ENCODE results near the gene FOXA1.

Gene FOXA1

GRCh38 chr14:37553935-37554550 is 41.0 kb downstream of the FOXA1 start:
- DNase-seq = no peak

GRCh38 chr14:37551119-37551518 is 43.9 kb downstream of the FOXA1 start:
- no peak for DNase-seq

- no peak for DNase-seq
Observed at GRCh38 chr14:37550511-37550910, 44.5 kb downstream of the FOXA1 start.

- no peak for DNase-seq
Observed at GRCh38 chr14:37546621-37547447, 48.2 kb downstream of the FOXA1 start.

- no peak for DNase-seq
Observed at GRCh38 chr14:37545174-37545573, 49.9 kb downstream of the FOXA1 start.

- DNase-seq = no peak
Observed at GRCh38 chr14:37544407-37544806, 50.6 kb downstream of the FOXA1 start.

- DNase-seq = no peak
Observed at GRCh38 chr14:37539992-37540391, 55.1 kb downstream of the FOXA1 start.

Measured in activated CD4-positive, CD25-positive, alpha-beta regulatory T cell treated with anti-CD3 and anti-CD28 coated beads, Interleukin-2, amount 50 U/mL, for 72 hours (primary cell).